ENCODE measurements around the gene KRTAP12-4. TPM values are rescaled to one million over a fixed set of nuclear protein-coding genes. Genes with fewer than 3 reads are reported as not detected.
"Not testable (repeated sequence)": the region's sequence is repeated elsewhere in the genome, so short reads cannot be mapped to it uniquely, and the experiment has no call there.

Gene KRTAP12-4
- total RNA-seq, 1 experiment from 2014 or later: not detected

DNA sequence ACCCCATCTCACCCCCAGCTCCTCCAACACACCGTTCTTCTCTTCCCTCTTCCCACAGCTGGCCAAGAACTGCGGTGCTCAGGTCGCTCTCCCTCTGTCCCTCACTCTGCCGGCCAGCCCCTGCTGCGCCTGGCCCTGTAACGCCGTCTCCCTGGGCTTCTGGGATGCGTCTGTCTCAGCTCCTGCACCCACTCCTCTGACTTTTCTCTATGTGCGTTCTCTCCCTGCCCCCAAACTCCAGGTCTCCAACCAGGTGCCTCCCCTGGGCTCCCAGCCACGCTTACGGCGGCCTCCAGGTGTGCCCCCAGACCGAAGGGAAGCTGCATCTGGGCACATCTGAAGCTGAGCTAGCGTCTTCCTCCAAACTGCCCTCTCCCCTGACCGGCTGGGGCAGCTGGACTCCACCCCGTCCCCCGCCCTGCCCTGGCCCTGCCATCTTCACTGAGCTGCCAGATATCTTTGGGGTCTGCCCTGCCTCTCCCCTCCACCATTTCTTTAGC, 45.1 kb upstream of the KRTAP12-4 start:
- intact Hi-C loops (cut with micrococcal nuclease): no loop called here
- Mint-ChIP-seq H3K36me3 (ENCODE audit: insufficient read depth, unreplicated experiment) (no peaks in the 10 kb centered on the region), H3K4me3 (ENCODE audit: unreplicated experiment) (no peak overlapping the region), H3K4me1 (ENCODE audit: insufficient read depth, unreplicated experiment) (no peaks in the 10 kb centered on the region), H3K9me3 (ENCODE audit: unreplicated experiment) (peaks cover under 1% of the 10 kb centered on the region), H3K27me3 (ENCODE audit: insufficient read depth, unreplicated experiment) (peaks cover 67% of the 10 kb centered on the region), H3K27ac (ENCODE audit: low read depth, unreplicated experiment) (no peak overlapping the region)
- no TSS peak for BruUV-seq (replicated peaks)
- ChIA-PET POLR2A (no interaction called here), CTCF (interaction anchor here (0.6 to 0.9 kb wide), 2 partner anchors 43 to 1763 kb away, joined by 3 read pairs; no protein-coding TSS in a partner anchor)
- DNase-seq (ENCODE audit: unreplicated experiment): no peak
- TF ChIP-seq, protein P1, sequence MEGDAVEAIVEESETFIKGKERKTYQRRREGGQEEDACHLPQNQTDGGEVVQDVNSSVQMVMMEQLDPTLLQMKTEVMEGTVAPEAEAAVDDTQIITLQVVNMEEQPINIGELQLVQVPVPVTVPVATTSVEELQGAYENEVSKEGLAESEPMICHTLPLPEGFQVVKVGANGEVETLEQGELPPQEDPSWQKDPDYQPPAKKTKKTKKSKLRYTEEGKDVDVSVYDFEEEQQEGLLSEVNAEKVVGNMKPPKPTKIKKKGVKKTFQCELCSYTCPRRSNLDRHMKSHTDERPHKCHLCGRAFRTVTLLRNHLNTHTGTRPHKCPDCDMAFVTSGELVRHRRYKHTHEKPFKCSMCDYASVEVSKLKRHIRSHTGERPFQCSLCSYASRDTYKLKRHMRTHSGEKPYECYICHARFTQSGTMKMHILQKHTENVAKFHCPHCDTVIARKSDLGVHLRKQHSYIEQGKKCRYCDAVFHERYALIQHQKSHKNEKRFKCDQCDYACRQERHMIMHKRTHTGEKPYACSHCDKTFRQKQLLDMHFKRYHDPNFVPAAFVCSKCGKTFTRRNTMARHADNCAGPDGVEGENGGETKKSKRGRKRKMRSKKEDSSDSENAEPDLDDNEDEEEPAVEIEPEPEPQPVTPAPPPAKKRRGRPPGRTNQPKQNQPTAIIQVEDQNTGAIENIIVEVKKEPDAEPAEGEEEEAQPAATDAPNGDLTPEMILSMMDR (IDR thresholded peaks at IDR 0.05; ENCODE audit: unreplicated experiment): no peak

DNA sequence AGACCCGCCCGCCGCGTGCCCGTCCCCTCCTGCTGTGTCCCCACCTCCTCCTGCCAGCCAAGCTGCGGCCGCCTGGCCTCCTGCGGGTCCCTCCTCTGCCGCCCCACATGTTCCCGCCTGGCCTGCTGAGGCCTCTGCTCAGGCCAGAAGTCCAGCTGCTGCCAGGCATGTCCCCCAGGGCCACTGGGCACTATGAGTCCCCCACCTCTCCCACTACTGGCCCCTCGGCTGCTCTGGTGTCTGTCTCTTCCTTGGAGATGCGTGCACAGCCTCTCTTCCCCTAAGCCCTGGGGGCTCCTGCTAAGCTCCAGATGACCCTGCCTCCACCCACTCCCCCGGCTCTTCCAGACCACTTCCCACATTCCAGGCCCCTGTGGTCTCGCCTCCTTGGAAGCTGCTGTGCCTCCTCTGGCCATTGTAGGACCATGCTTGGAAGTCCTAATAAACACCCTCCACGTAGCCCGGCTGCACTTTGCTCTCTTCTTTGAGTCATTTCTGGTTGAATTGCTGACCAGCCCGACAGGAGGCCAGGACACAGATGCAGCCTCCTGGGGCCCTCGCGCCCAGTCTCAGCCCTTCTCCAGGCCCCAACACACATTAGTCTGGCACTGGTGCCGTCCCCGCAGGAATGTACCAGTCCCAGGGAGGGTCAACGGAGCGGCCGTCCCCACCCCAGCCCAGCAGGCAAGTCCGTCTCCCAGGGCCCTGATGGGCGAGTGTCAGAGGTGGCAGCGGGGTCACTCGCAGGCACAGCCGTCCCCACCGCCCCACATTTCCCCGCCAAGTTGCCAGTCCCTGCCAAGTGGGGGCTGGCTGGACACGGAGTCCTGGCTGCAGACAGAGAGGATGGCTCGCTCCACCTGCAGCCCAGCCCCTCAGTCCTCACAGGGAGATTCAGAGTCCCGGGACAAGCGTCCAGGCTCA, 43.6 kb upstream of the KRTAP12-4 start:
- intact Hi-C loops (cut with micrococcal nuclease): no loop called here
- no TSS peak for BruUV-seq (replicated peaks)
- Mint-ChIP-seq H3K36me3 (ENCODE audit: insufficient read depth, unreplicated experiment) (no peaks in the 10 kb centered on the region), H3K27ac (ENCODE audit: low read depth, unreplicated experiment) (no peak overlapping the region), H3K4me3 (ENCODE audit: unreplicated experiment) (no peak overlapping the region), H3K9me3 (ENCODE audit: unreplicated experiment) (peaks cover 10% of the 10 kb centered on the region), H3K4me1 (ENCODE audit: insufficient read depth, unreplicated experiment) (no peaks in the 10 kb centered on the region), H3K27me3 (ENCODE audit: insufficient read depth, unreplicated experiment) (peaks cover 63% of the 10 kb centered on the region)
- TF ChIP-seq, protein P1 (IDR thresholded peaks at IDR 0.05; ENCODE audit: unreplicated experiment): no peak
- CTCF ChIA-PET: no interaction called here
- no peak for DNase-seq (ENCODE audit: unreplicated experiment)
- POLR2A ChIA-PET: interaction anchor here (0.7 kb wide), 1 partner anchor 963 kb away, joined by 3 read pairs; no protein-coding TSS in a partner anchor

DNA sequence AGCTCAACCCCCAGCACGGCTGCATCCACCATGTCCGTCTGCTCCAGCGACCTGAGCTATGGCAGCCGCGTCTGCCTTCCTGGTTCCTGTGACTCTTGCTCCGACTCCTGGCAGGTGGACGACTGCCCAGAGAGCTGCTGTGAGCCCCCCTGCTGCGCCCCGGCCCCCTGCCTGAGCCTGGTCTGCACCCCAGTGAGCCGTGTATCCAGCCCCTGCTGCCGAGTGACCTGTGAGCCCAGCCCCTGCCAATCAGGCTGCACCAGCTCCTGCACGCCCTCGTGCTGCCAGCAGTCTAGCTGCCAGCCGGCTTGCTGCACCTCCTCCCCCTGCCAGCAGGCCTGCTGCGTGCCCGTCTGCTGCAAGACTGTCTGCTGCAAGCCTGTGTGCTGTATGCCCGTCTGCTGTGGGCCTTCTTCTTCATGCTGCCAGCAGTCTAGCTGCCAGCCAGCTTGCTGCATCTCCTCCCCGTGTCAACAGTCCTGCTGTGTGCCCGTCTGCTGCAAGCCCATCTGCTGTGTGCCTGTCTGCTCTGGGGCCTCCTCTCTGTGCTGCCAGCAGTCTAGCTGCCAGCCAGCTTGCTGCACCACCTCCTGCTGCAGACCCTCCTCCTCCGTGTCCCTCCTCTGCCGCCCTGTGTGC, 42.8 kb upstream of the KRTAP12-4 start, which contains the start of gene KRTAP10-12:
TSS of gene KRTAP10-12 (plus strand) at position 1 of the 639 bp plus-strand sequence. CDS start at position 31, 30 bp downstream.
- CTCF ChIA-PET: not testable (repeated sequence)
- peaks cover 55% of the 10 kb centered on the region for H3K27me3 Mint-ChIP-seq (ENCODE audit: insufficient read depth, unreplicated experiment)

DNA sequence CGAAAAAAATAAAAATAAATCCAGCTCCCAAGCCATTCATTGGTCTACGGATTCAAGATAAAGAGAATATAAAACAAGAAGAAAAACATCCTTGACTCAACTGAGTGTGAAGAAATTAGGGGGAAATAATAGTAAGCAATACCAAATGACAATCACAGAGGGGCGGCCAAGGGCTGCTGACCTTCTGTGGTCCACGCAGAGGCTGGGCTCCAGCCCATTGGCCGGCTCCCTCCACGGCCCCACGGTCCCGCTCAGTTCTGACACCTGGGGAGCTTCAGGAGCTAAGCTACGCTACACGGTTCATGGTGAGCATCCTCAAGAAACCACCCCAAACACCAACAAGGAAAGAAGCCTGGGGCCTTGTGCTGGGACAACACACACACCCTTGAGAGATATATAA, 42.1 kb upstream of the KRTAP12-4 start:
- TF ChIP-seq, protein P1 (IDR thresholded peaks at IDR 0.05; ENCODE audit: unreplicated experiment): no peak
- ChIA-PET CTCF (interaction anchor here (0.6 kb wide), 2 partner anchors 149 to 191 kb away, joined by 3 read pairs; no protein-coding TSS in a partner anchor), POLR2A (no interaction called here)
- peaks cover 55% of the 10 kb centered on the region for H3K27me3 Mint-ChIP-seq (ENCODE audit: insufficient read depth, unreplicated experiment)
- no peak for DNase-seq (ENCODE audit: unreplicated experiment)
- no peaks in the 10 kb centered on the region for H3K4me1 Mint-ChIP-seq (ENCODE audit: insufficient read depth, unreplicated experiment)
- intact Hi-C loops (cut with micrococcal nuclease): no loop called here
- peaks cover 23% of the 10 kb centered on the region for H3K9me3 Mint-ChIP-seq (ENCODE audit: unreplicated experiment)
- no TSS peak for BruUV-seq (replicated peaks)
- H3K4me3 Mint-ChIP-seq (ENCODE audit: unreplicated experiment): no peak overlapping the region
- no peak overlapping the region for H3K27ac Mint-ChIP-seq (ENCODE audit: low read depth, unreplicated experiment)
- H3K36me3 Mint-ChIP-seq (ENCODE audit: insufficient read depth, unreplicated experiment): peaks cover 4% of the 10 kb centered on the region

More for the DNA sequence above, 42.8 kb upstream of the KRTAP12-4 start, which contains the start of gene KRTAP10-12:
- POLR2A ChIA-PET; H3K4me1 Mint-ChIP-seq (ENCODE audit: insufficient read depth, unreplicated experiment); H3K27ac Mint-ChIP-seq (ENCODE audit: low read depth, unreplicated experiment); DNase-seq (ENCODE audit: unreplicated experiment); BruUV-seq (replicated peaks); intact Hi-C loops (cut with micrococcal nuclease); H3K4me3 Mint-ChIP-seq (ENCODE audit: unreplicated experiment); H3K36me3 Mint-ChIP-seq (ENCODE audit: insufficient read depth, unreplicated experiment): not testable (repeated sequence)
- H3K9me3 Mint-ChIP-seq (ENCODE audit: unreplicated experiment): peaks cover 18% of the 10 kb centered on the region

Data from MCF 10A (cell line).